ENCODE data around the gene TPMT.
A peak's percentile ranks its signal among the peaks of the same experiment; 100 is the strongest.

The TPMT gene

GRCh38 chr6:18141805-18142590, 12.9 kb downstream of the TPMT start:
- Mint-ChIP-seq H3K27ac (no peak overlapping the region), H3K4me1 (peaks cover 2% of the 10 kb centered on the region), H3K36me3 (peaks cover 24% of the 10 kb centered on the region)

DNA sequence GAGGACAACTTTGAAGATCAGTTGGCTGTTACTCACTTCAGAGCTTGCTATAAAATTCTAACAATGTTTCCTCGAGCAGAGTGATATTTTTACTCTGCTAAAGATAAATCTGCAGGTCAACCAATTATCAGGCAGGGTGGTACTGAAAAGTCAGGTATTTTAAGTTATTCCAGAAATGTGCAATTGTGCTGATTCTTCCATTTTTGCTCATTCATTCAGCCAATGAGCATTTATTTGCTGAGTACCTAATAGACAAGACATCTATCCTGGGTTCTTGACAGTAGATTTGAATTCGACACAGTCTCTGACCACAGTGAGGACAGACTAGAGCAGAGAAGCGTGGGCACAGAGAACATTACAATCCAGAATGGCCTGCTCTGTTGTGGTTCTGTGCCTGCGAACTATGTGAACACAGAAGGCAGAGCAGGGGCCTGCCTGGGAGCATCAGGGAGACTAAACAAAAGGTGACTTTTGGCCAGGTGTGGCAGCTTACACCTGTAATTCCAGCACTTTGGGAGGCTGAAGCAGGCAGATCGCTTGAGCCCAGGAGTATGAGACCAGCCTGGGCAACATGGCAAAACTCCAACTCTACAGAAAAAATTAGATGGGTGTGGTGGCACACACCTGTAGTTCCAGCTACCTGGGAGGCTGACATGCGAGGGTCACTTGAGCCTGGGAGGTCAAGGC, 14.8 kb downstream of the TPMT start:
- no peaks in the 10 kb centered on the region for H3K9me3 Mint-ChIP-seq
- H3K36me3 Mint-ChIP-seq, result peaks cover 28% of the 10 kb centered on the region
- H3K4me3 Mint-ChIP-seq, result no peak overlapping the region
- H3K4me1 Mint-ChIP-seq, result peaks cover 7% of the 10 kb centered on the region
- no peaks in the 10 kb centered on the region for H3K27me3 Mint-ChIP-seq
- no peak overlapping the region for H3K27ac Mint-ChIP-seq

More at GRCh38 chr6:18141805-18142590, 12.9 kb downstream of the TPMT start:
- Mint-ChIP-seq H3K4me3 (no peak overlapping the region), H3K9me3 (no peaks in the 10 kb centered on the region), H3K27me3 (no peaks in the 10 kb centered on the region)

- Mint-ChIP-seq H3K4me1 (peaks cover 14% of the 10 kb centered on the region), H3K4me3 (no peak overlapping the region), H3K27ac (no peak overlapping the region), H3K9me3 (no peaks in the 10 kb centered on the region), H3K27me3 (no peaks in the 10 kb centered on the region), H3K36me3 (peaks cover 31% of the 10 kb centered on the region)
Observed at GRCh38 chr6:18138906-18139305, 16.0 kb downstream of the TPMT start.

DNA sequence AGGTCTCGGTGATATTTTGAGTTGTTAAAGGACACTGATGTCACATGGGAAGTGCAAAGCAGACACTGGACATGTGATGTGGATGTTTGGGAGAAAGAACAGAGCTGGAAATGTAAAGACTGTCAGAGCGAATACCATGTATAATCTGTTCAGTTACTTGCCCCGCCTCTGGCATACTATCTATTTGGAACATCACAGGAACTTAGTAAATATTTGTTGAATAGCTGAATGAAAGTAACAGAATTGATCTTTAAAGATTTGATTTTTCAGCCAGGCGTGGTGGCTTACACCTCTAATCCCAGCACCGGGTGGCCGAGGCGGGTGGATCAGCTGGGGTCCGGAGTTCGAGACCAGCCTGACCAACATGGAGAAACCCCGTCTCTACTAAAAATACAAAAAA, 18.6 kb downstream of the TPMT start:
- Mint-ChIP-seq H3K27ac (no peak overlapping the region), H3K4me3 (no peak overlapping the region), H3K36me3 (peaks cover 25% of the 10 kb centered on the region), H3K27me3 (no peaks in the 10 kb centered on the region), H3K9me3 (no peaks in the 10 kb centered on the region), H3K4me1 (peaks cover 14% of the 10 kb centered on the region)

DNA sequence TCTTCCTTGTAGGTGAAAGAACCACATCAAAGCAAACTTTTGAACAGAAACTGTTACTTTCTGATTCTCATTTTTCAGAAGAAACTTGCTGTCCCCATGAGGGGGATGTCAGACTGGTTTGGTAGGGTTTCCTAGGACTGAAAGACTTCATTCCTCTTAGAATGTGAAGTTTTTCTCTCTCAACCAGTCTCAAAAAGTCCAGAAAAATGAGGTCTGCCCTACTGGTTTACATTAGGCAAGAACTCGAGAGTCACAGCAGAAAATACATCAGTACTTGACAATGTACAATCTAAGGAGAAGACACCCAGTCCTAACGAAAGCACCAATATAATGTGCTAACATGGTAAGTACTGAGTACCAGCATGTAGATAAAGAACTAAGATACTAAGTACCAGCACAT, 19.7 kb downstream of the TPMT start:
- no peak overlapping the region for H3K4me3 Mint-ChIP-seq
- H3K4me1 Mint-ChIP-seq, result peaks cover 14% of the 10 kb centered on the region
- no peaks in the 10 kb centered on the region for H3K27me3 Mint-ChIP-seq
- H3K9me3 Mint-ChIP-seq, result no peaks in the 10 kb centered on the region
- H3K36me3 Mint-ChIP-seq, result peaks cover 22% of the 10 kb centered on the region
- no peak overlapping the region for H3K27ac Mint-ChIP-seq

DNA sequence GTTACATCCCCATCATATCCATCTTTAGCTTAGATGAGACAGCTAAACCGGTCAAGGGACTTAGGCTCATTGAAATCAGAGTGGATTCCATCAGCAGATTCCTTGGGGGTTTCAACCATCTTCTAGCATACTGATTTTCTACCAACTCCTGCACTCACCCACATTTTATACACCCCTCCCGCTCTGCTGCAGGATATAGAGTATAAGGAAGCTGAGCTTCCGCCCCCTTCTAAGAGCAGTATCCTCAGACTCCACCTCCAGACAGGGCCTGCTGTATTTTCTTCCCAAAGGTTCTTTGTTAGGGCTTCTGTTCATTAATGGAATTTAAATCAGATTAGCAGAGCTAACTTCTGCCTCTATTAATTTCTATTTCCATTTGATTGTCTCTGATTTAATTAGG, 22.5 kb downstream of the TPMT start:
- H3K27ac Mint-ChIP-seq, result no peak overlapping the region
- no peaks in the 10 kb centered on the region for H3K27me3 Mint-ChIP-seq
- H3K4me1 Mint-ChIP-seq, result peaks cover 14% of the 10 kb centered on the region
- no peak overlapping the region for H3K4me3 Mint-ChIP-seq
- peaks cover 13% of the 10 kb centered on the region for H3K36me3 Mint-ChIP-seq
- H3K9me3 Mint-ChIP-seq, result no peaks in the 10 kb centered on the region

- Mint-ChIP-seq H3K27me3 (no peaks in the 10 kb centered on the region), H3K27ac (no peak overlapping the region), H3K36me3 (no peaks in the 10 kb centered on the region), H3K4me1 (peaks cover 6% of the 10 kb centered on the region), H3K4me3 (no peak overlapping the region), H3K9me3 (no peaks in the 10 kb centered on the region)
Observed at GRCh38 chr6:18126121-18126520, 28.8 kb downstream of the TPMT start.

GRCh38 chr6:18122128-18123093, 32.5 kb downstream of the TPMT start, which contains the start of gene NHLRC1:
NHLRC1 (minus strand) TSS chr6:18122677; CDS start chr6:18122606, 71 bp downstream.
- Mint-ChIP-seq H3K36me3 (peaks cover 3% of the 10 kb centered on the region), H3K4me3 (peak within 1 kb of the TSS; percentile 84), H3K27me3 (peaks cover 5% of the 10 kb centered on the region), H3K27ac (peak within 1 kb of the TSS; percentile 52), H3K4me1 (peaks cover 6% of the 10 kb centered on the region), H3K9me3 (no peaks in the 10 kb centered on the region)

DNA sequence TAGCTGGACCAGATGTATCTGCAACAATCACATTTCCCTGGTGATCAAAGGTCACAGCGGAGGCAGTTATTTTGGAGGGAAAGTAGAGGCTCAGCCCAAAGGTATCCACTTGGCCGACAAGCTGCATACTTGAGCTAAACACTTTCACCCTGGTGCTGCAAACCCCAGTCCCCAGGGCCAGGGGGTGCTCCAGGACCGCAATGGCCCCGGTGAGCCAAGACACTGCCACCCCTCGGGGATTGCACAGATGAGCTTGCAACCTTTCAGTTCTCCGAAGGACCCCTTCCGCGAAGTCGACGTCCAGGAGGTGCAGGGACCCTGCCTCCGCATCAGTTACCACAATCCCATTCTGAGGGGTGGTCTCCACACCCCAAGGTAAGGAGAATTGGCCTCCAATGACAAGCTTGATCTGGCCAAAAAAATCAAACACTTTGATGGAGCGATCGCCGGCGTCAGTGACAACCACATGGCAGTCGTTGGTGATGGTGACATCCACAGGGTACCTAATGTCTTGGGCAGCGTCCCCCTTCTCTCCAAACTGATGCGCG, 33.2 kb downstream of the TPMT start:
- H3K36me3 Mint-ChIP-seq, result peaks cover 3% of the 10 kb centered on the region
- peaks cover 6% of the 10 kb centered on the region for H3K4me1 Mint-ChIP-seq
- no peaks in the 10 kb centered on the region for H3K9me3 Mint-ChIP-seq
- H3K4me3 Mint-ChIP-seq, result peak overlapping the region; percentile 56
- no peak overlapping the region for H3K27ac Mint-ChIP-seq
- H3K27me3 Mint-ChIP-seq, result peaks cover 5% of the 10 kb centered on the region

DNA sequence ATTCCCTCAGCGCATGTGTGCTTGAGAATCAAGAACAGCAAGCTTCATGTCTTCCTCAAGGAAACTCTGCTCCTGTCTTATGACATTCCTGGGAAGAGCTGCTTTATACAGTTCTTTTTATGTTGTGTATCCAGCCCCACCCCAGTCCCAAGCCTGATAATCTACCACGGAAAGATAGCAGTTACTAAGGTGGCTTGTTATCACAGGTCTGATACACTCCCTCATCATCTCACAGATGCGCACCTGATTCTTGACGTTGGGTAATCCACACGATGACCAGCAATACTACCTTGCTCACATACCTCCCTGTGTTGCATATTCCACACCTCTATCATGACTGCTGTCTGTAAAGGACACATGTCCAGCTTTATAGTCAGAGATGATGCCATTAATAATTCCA, 35.6 kb downstream of the TPMT start:
- H3K27me3 Mint-ChIP-seq, result peaks cover 5% of the 10 kb centered on the region
- peaks cover 3% of the 10 kb centered on the region for H3K36me3 Mint-ChIP-seq
- H3K27ac Mint-ChIP-seq, result no peak overlapping the region
- H3K9me3 Mint-ChIP-seq, result no peaks in the 10 kb centered on the region
- H3K4me3 Mint-ChIP-seq, result no peak overlapping the region
- peaks cover 15% of the 10 kb centered on the region for H3K4me1 Mint-ChIP-seq

- Mint-ChIP-seq H3K4me1 (peaks cover 15% of the 10 kb centered on the region), H3K4me3 (no peak overlapping the region), H3K27ac (no peak overlapping the region), H3K27me3 (peaks cover 8% of the 10 kb centered on the region), H3K9me3 (no peaks in the 10 kb centered on the region), H3K36me3 (peaks cover 3% of the 10 kb centered on the region)
Observed at GRCh38 chr6:18118330-18118729, 36.5 kb downstream of the TPMT start.

GRCh38 chr6:18117136-18117535, 37.7 kb downstream of the TPMT start:
- H3K27me3 Mint-ChIP-seq, result peaks cover 12% of the 10 kb centered on the region
- no peaks in the 10 kb centered on the region for H3K9me3 Mint-ChIP-seq
- H3K4me3 Mint-ChIP-seq, result no peak overlapping the region
- H3K36me3 Mint-ChIP-seq, result peaks cover 3% of the 10 kb centered on the region
- peaks cover 8% of the 10 kb centered on the region for H3K4me1 Mint-ChIP-seq
- H3K27ac Mint-ChIP-seq, result no peak overlapping the region

DNA sequence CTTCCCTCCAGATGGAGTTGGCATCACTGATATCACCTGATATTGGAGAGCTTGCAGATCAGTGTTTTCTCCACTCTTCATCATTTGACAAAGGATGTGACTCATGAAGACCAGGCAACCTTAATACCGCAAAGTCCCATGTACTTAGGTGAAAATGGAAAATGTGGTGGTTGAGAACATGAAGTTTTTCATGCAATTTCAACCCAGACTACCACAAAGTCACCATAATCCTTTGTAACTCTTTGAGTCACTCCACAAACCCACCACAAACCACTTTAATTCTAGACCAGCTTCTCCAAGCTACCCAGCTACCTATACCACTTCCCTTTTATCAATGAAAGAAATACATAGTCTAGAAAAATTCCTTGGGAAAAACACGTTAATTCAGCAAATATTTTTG, 39.5 kb downstream of the TPMT start:
- Mint-ChIP-seq H3K36me3 (peaks cover 3% of the 10 kb centered on the region), H3K27ac (no peak overlapping the region), H3K27me3 (peaks cover 22% of the 10 kb centered on the region), H3K9me3 (no peaks in the 10 kb centered on the region), H3K4me1 (peaks cover 8% of the 10 kb centered on the region), H3K4me3 (no peak overlapping the region)

DNA sequence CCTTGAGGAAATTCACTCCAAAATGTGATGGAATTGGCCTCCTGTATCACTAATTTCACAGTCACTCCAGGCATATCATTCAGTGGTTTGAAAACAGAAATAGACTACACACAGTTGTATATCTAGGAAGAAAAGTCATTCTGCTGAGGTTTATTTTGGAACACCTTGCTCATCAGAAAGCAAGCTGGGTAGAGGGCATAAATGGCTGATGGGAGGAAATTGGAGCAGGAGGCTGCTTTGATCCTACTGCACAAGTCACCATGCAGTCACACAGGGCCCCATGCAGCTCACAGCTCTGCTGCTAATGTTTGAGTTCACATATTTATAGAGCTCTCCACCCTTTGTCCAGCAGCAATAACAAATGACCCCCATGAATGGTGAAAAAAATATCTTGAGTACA, 44.7 kb downstream of the TPMT start:
- peaks cover 19% of the 10 kb centered on the region for H3K27me3 Mint-ChIP-seq
- peaks cover 14% of the 10 kb centered on the region for H3K9me3 Mint-ChIP-seq
- H3K4me3 Mint-ChIP-seq, result no peak overlapping the region
- no peaks in the 10 kb centered on the region for H3K4me1 Mint-ChIP-seq
- H3K36me3 Mint-ChIP-seq, result peaks cover 5% of the 10 kb centered on the region
- no peak overlapping the region for H3K27ac Mint-ChIP-seq

GRCh38 chr6:18107061-18107460, 47.8 kb downstream of the TPMT start:
- no peak overlapping the region for H3K27ac Mint-ChIP-seq

More at GRCh38 chr6:18107061-18107460, 47.8 kb downstream of the TPMT start:
- H3K9me3 Mint-ChIP-seq, result peaks cover 14% of the 10 kb centered on the region
- peaks cover 5% of the 10 kb centered on the region for H3K36me3 Mint-ChIP-seq
- no peaks in the 10 kb centered on the region for H3K4me1 Mint-ChIP-seq
- H3K27me3 Mint-ChIP-seq, result peaks cover 15% of the 10 kb centered on the region
- no peak overlapping the region for H3K4me3 Mint-ChIP-seq

Data from activated naive CD4-positive, alpha-beta T cell treated with anti-CD3 and anti-CD28 coated beads, Interleukin-2, amount 50 U/mL, for 24 hours (primary cell).